HG03060 (cell line): Measurements from ENCODE around the gene PTMA.
"Not testable (repeated sequence)": the region's sequence is repeated elsewhere in the genome, so short reads cannot be mapped to it uniquely, and the experiment has no call there.

ENCODE experiments used
- ATAC-seq: cut with Tn5 transposase; IDR thresholded peaks from one replicate; pipeline ENCODE4 v1.9.1; 2021; ENCODE audit warnings: low read depth, moderate number of reproducible peaks; ENCODE audit not compliant: unreplicated experiment

PTMA gene

DNA sequence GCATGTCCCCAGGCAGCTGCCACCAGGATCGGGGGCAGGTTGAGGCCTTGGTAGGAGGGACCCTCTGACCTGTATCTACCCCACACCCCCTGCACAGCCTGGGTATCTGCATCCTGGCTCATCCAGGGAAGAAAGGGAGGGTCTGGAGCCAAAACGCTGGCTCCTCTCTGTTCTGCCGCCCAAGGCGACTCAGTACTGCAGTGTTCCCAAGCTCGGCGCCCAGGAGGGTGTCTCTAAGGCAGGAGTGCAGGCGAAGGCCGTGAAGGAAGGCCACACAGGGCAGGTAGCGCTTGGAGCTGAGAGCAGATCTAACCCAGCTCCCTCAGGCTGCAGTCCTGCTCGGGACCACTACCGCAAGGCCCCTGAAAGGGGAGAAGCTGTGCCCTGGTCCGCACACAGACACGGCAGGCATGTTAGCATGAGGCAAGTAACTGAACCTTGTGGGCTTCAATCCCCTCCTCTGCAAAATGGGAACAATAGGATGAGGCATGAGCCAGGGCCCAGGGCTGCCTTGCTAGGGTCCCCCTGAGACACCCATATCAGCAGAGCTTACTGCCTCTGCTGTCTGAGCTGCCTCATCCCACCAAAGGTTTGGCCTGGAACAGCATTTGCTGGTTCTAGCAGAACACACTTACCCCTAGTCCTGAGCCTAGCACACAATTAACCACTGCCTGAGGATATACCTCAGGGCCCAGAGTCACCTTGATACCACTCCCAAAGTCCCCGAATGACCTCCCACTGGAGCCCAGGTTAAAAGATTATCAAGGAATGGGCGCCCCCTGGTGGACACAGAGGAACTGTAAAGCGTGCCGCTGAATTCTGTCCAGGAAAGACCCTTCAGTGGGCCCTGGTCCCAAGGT is 6.5 kb downstream of the PTMA start:
- ATAC-seq = no peak

DNA sequence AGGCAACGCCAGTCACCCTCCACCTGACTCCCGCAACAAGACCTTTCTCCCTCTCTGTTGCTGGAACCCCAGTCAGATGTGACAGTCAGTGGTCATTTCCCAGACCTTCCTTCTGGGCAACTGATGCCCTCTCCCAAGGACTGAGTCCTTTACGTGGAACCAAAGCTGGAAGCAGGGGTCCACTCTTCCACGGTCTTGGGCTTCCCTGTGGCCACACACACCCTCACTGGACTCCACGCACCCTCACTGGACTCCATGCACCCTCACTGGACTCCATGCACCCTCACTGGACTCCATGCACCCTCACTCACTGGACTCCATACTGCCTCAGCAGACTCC is 7.1 kb downstream of the PTMA start:
- ATAC-seq = no peak

DNA sequence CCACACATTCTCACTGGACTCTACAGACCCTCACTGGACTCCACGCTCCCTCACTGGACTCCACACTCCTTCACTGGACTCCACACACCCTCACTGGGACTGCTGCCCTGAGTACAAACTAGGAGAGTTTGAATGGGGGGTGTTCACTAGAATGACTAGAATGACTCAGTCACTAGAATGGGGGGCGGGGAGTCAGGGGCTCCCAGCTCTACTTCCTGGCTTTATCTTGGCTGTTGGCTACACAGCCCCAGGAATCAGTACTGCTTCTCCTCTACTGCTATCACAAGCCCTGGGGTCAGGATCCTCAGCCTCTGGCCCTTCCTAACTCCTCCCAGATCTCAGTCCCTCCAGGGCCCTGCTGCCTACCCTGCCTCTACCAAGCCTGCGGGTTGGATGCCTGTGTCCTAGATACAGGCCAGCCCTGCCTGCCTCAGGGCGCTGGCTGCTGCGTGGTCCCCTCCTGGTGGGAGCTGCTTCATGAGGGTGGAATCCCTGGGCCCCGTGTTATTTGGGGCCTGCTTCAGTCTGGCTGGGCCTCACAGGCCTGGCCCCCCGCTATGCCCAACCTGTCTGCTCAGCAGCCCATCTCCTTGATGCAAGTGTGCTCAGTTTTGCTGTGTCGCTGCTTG is 7.8 kb downstream of the PTMA start:
- ATAC-seq = no peak

DNA sequence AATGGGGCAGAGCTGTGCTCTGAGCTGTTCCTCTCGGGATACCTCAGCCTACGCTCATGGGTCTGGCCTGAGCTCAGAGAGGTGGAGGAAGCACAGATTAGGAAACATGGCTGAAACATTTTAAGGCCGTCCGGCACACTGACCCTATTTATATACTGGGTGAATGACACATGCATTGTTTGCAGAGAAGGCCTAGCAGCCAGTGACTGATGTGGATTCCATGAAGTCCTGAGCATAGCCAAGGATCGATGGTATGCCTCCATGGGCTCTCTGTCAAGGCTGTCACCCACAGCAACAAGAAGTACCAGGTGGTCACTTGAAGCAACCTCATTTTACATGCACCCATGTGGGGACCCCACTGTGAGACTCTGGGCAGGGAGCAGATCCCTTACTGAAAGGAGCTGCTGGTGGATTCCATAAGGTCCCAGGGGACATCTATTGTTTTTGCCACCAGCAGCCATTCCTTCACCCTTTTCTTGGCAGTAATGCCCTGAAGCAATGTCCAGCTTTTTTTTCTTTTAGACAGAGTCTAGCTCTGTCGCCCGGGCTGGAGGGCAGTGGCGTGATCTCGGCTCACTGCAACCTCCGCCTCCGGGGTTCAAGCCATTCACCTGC is 8.4 kb downstream of the PTMA start:
- ATAC-seq = no peak

DNA sequence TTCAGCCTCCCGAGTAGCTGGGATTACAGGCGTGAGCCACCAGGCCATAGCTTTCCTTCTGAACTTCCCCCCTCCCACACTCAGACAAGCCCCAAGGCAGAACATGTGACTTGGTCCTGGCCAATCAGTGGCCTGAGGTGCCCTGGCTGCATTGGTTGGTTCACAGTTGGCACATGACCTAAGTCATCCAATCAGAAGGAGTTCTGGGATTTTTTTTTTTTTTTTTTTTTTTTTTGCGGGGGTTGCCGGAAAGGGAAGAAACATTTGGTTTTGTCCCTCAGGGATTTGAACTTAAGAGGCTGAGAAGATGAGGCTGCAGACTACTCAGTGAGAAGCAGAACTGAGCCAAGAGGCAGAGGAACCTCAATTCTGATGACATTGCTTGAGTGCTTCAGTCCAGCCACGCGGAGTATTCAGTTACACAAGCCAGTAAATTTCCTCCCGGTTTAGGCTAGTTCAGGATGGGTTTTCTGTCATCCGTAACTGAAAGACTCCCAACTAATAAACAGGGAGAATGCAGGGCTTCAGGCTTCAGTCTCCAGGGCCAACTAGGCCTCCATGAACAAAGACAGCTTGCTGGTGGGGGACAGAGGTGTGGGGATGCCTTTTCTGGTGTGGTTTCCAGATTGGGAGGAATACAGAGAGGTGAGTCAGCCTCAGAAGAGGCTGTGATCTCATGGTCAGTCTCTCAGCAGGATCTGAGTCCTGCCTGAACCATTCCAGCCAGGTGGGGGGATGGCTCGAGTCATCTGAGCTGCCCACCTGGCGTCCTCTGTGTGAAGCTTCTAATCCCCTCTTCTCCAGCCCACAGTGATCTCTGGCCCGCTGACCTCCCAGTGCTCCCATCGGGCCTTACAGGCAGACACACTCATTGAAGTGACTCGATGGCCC is 9.2 kb downstream of the PTMA start:
- no peak for ATAC-seq

DNA sequence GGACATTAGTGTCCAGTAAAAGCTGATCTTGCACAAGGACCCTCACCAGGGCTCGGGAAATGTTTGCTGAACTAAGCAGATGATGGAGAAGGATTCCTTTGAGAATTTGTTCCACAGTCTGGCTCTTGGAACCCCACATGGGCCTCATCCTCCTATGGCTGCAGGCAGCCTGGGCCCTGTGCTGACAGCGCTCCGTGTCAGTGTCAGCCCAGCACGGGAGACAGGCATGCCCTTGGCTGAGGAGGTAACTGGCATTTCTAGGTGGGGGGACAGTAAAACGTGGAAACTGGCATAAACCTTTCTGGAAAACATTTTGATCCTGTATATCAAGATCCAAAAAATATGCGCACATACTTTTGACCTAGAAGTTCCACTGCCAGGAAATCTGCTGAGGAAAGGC is 10.5 kb downstream of the PTMA start:
- no peak for ATAC-seq

DNA sequence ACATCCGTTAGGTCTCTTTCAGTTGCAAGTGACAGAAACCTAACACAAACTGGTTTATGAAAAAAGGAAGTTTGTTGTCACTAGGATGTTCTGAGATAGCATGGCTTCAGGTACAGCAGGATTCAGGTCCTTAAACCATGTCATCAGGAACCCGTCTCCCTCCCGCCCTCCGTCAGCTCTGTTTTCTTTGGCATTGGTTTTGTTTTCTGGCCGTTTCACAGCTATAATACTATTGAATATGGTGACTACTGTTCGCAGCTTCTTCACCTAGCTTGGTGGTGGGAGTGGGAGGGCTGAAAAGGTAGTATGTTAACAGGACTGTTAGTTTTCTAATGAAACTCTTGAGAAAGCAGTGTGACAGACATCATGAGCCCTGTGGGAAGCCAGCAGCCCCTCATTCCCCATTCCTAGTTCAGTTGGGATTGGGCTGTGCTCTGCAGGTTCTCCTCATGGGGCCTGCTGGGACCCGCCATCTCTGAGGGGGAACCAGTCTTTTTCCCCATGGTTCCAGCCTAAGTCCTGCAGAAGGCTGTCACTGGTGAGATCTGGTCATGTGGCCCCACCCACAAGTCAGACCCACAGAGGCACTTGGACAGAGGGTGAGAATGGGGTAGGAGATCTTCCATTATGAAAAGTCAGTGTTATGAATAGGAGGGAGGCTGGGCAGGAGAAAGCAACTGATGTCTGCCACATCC is 12.1 kb downstream of the PTMA start:
- no peak for ATAC-seq

DNA sequence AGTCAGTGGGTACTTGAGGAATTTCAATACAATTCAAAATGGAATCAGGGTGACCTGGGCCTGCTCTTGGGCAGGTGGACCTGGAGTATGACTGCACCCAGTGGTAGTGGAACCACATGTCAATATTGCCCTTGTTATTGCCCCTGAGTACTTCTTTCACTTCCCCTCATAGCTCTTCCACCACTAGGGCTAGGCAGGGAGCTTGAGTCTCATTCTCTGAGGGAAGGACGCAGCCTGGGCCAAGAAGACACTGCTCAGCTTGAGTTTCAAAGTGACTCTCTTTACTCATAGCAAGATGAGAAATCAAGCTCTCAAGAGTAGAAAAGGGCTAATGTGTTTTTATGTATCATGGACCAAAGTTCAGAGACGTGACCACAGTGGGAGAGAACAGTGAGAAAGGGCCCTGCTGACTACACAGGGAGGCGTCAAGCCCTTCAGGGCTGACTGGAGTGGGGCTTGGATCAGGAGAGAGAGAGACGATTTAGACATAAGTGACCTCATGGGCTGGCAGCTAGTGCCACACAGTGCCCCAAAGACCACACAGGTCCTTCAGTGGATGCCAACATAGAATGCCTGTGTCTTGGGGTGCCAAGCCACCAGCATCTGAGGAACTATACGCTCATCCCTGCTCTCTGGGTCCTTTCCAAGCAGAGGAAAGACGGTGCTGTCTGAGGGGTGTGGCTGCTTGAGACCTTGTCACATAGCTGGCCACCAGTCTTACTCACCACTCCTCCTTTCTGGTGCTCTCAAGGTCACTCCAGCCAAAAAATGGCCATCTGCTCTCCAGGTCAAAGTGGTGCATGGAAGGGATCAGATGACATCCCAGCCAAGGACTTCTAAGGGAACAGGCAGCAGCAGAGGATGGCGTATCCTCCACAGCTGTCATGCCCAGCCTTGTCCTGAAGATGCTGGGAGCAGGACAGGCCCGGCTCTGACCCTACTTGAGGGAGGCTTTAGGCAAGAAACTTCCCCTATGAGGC is 13.0 kb downstream of the PTMA start:
- peak; percentile 50 for ATAC-seq

DNA sequence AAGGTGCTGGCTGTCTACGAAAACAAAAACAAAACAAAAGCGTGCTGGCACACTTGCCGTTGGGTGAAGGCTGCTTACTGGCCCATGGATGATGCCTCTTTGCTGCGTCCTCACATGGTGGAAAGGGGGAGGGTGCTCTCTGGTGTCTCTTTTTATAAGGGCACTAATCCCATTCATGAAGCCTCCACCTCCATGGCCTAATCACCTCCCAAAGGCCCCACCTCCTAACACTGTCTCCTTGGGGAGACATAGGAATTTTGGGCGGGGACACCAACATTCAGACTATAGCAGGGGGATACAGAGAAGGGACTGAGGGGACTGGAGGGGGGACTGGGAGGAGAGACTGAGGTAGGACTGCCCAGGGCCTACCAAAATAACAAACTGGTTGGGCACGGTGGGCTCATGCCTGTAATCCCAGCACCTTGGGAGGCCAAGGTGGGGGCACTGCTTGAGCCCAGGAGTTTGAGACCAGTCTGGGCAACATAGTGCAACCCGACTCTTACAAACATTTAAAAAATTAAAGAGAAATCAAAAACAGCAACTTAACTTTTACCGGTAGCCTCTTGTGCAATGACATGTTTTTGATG is 14.5 kb downstream of the PTMA start:
- ATAC-seq = no peak

DNA sequence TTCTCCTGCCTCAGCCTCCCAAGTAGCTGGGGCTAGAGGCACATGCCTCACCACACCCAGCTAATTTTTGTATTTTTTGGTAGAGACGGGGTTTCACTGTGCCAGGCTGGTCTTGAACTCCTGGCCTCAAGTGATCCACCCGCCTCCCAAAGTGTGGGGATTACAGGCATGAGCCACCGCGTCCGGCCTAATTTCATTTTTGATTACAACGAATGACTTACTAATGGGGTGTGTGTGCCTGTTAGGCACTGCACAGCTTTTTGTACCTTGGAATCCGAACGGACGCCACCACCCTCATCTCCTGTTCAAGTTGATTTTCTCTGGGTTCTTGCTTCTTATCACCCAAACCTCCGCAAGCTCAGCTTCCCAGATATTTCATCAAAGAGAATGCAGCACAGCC is 17.2 kb downstream of the PTMA start:
- no peak for ATAC-seq

DNA sequence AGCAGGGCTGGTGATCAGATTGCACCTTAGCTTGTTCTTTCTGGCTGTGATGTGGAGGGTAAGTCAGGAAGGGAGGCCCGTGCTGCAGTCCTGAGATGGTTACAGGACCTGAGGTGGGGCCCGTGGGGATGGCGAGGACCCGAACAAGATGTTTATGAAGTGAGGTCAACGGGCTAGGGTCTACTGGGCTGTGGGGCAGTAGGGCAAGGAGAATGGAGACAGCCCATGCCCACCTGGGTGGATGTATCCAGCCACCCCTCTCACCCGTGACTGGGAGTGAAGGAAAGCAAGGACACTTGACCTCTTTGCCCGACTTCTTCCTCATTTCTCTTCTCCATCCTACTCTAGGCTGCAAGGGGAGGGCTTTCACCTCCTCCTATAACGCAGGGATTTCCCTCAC is 18.0 kb downstream of the PTMA start:
- ATAC-seq = no peak

DNA sequence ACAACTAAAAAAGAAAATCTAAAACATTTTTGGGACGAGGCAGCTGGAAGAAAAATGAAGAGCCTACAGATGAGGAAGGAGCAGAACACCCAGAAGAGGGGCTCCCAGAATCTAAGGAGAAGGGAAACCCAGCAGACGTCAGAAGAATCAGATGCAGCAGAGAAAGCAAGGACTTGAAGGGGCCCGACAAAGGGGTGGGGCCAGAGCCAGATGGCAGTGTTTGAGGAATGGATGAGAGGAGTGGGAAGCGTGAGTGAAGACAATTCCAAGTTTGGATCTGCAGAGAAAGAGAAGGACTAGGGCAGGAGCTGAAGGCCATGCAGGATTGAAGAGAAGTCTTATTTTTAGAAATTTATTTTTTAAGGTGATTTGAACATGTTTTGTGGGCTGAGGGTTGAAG is 19.3 kb downstream of the PTMA start:
- ATAC-seq = no peak

DNA sequence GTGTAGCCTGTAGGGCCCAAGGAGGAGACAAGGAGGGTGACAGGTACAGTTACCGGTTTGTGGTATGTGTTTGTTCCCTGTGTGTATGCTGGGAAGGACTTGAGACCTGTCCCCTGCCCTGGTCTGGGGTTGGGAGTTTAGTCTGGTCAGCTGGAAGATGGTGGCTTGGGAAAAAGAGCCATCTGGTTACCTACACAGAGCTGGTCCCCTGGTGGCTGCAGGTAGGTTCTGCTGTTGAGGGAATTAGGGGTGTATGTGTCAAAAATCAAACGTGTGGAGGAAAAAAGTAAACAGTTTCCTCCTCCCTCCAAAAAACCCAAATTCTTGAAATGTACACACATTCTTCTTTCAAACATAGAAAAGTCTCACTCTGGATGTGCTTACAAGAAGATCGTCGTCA is 24.3 kb downstream of the PTMA start:
- ATAC-seq = no peak

DNA sequence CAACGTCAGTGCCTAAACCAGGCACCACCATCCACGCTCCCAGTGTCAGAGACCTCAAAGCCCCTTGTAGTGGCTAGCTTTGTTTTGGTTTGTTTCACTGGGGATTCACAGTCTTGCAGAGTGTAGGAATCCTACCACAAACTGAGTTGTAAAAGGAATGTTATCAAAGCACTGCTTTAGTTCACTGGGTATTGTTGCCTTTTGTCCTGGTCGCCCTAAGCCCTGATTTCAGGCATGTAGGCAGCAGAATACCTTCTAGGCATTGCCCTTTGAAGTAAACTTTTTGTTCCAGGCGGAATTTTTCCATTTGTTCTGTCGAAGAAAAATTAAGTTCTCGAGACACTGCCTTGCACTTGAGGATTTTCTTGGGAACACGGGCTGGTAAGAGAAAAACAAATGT is 29.4 kb downstream of the PTMA start:
- no peak for ATAC-seq

DNA sequence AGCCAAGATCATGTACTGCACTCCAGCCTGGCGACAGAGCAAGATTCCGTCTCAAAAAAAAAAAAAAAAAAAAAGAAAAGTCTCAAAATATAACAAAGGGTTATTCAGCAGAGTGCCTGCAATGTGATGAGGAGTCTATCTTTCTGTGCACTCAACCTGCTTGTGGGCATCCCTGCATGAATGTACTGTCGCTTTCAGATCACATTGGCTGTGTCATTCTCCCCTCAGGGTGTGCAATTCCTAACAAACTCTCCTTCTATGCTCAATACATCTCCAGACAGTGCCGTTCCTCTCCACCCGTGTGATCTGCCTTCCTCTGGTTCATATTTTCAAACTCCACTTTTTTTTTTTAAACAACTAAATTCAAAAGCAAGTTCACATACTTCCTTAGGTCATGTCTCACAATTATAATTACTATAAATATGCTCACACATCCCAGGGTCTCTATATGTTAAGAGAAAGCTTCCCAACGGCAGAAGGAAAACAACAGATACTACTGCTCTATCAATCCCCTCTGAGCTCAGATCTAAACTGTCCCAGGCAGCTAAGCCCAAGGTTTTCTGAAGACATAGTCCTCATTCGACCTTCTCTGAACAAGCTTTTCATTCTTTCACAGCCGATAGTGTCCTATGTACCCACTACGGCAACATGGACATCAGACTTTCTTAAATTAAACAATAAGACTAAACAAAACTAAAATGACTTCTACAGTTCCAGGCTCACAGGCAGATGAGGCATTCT is 35.2 kb downstream of the PTMA start:
- no peak for ATAC-seq

DNA sequence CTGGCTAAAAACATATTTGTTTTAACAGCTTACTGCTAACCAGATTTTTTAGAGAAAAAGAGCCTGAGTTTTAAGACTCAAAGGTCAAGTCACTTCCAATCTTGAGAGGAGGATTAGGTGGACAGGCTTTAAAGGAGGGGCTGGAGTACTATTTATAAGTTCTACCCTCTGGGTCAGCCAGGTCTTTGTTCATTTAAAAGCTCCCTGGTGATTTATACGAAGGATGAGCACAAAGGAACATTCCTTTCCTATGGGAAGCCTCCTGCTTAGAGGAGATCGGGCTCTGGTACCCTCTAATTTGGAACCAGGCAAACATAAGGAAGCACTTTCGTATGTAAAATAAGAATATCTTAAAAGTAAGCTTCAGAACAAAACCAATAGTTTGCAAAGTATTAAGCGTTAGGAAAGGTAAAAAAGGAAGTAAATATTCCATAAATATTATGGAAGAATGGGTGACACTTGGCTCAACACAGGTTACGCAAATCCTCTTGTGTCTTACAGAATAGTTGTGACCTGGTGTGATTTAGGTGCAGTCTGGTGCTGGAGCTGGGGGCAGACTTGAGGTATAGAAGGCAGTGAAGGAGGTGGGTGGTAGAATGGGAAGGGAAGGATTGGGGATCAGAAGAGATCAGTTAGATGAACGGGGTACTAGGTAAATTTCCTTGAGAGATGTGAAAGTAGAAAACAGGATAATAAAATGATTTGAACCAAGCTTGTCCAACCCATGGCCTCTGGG is 37.1 kb downstream of the PTMA start:
- no peak for ATAC-seq

DNA sequence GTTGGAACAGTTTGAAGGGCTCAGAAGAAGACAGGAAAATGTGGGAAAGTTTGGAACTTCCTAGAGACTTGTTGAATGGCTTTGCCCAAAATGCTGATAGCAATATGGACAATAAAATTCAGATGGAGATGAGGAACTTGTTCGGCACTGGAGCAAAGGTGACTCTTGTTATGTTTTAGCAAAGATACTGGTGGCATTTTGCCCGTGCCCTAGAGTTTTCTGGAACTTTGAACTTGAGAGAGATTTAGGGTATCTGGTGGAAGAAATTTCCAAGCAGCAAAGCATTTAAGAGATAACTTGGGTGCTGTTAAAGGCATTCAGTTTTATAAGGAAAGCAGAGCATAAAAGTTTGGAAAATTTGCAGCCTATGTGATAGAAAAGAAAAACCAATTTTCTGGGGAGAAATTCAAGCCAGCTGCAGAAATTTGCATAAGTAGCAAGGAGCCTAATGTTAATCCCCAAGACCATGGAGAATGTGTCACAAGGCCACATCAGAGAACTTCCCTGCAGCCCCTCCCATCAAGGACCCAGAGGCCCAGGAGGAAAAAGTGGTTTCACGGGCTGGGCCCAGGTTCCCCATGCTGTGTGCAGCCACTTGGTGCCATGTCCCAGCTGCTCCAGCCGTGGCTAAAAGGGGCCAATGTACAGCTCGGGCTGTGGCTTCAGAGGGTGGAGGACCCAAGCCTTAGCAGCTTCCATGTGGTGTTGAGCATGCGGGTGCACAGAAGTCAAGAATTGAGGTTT is 40.0 kb downstream of the PTMA start:
- ATAC-seq = not testable (repeated sequence)
